CD14-positive monocyte (primary cell): ENCODE data around the gene RAB43. TPM values are rescaled to one million over a fixed set of nuclear protein-coding genes. Genes with fewer than 3 reads are reported as not detected.

ENCODE experiments used
- DNase-seq, 3 donors: peaks; one replicate each; pipeline ENCODE4 v3.0.0-alpha.2; 2011 to 2022
- H2AFZ ChIP-seq: 2 replicates; pipeline ENCODE4 v1.6.0; 2012; ENCODE audit warnings: mild to moderate bottlenecking, low read depth, low read length, inconsistent platforms; ENCODE audit not compliant: insufficient read depth, poor library complexity, severe bottlenecking
- H3K27ac ChIP-seq, 2 donors: 1 replicate in 1 of 2; 2 replicates in 1 of 2; pipeline ENCODE4 v1.5.1; 2012 to 2013; ENCODE audit warnings: low read length in 2 of 2, control low read depth in 1 of 2, inconsistent platforms in 1 of 2, low read depth in 1 of 2, mild to moderate bottlenecking in 1 of 2
- H3K27me3 ChIP-seq, 2 donors: one replicate each; pipeline versions ENCODE4 v1.6.0 to v1.6.1; 2011 to 2013; ENCODE audit warnings: low read length in 2 of 2; ENCODE audit not compliant: control insufficient read depth in 2 of 2, insufficient read depth in 2 of 2
- H3K36me3 ChIP-seq, 2 donors: replicated peaks in 1 of 2; 1 replicate in 1 of 2; 2 replicates in 1 of 2; pipeline versions ENCODE4 v1.5.1 to v1.6.1; 2012 to 2013; ENCODE audit warnings: low read length in 2 of 2, control low read depth in 1 of 2, inconsistent platforms in 1 of 2, mild to moderate bottlenecking in 1 of 2; ENCODE audit not compliant: insufficient read depth in 2 of 2, control insufficient read depth in 1 of 2
- H3K4me1 ChIP-seq, 2 donors: 1 replicate in 1 of 2; 2 replicates in 1 of 2; pipeline versions ENCODE4 v1.5.1 to v1.6.1; 2012 to 2013; ENCODE audit warnings: low read length in 2 of 2, control low read depth in 1 of 2, inconsistent platforms in 1 of 2, mild to moderate bottlenecking in 1 of 2, moderate library complexity in 1 of 2; ENCODE audit not compliant: insufficient read depth in 2 of 2, control insufficient read depth in 1 of 2
- H3K4me2 ChIP-seq: replicated peaks from 2 replicates; pipeline ENCODE3; 2012; ENCODE audit warnings: low read length, moderate library complexity, mild to moderate bottlenecking; ENCODE audit not compliant: poor library complexity, severe bottlenecking; ENCODE audit errors: extremely low read depth
- H3K4me3 ChIP-seq, 3 experiments: fragments of 200-600 bp in 1 of 3; sonication (generic) in 1 of 3; replicated peaks in 1 of 3; 1 replicate in 2 of 3; 2 replicates in 1 of 3; pipeline ENCODE4 v1.5.1; 2011 to 2013; ENCODE audit warnings: low read length in 3 of 3, mild to moderate bottlenecking in 3 of 3, control low read depth in 2 of 3, low read depth in 2 of 3, inconsistent platforms in 1 of 3, moderate library complexity in 1 of 3
- H3K79me2 ChIP-seq: 2 replicates; pipeline ENCODE4 v1.6.0; 2012; ENCODE audit warnings: mild to moderate bottlenecking, control low read depth, inconsistent platforms, low read length, moderate library complexity; ENCODE audit not compliant: insufficient read depth
- H3K9ac ChIP-seq: 2 replicates; pipeline ENCODE4 v1.6.0; 2017; ENCODE audit warnings: low read length, mild to moderate bottlenecking; ENCODE audit not compliant: insufficient read depth, poor library complexity, severe bottlenecking
- H3K9me3 ChIP-seq, 2 donors: replicated peaks in 1 of 2; 1 replicate in 1 of 2; 2 replicates in 1 of 2; pipeline versions ENCODE4 v1.5.1 to v1.6.1; 2012 to 2013; ENCODE audit warnings: low read length in 2 of 2, control low read depth in 1 of 2; ENCODE audit not compliant: control insufficient read depth in 1 of 2, insufficient read depth in 1 of 2
- H4K20me1 ChIP-seq: 2 replicates; pipeline ENCODE4 v1.6.0; 2012; ENCODE audit warnings: mild to moderate bottlenecking, low read length, control low read depth, moderate library complexity; ENCODE audit not compliant: insufficient read depth
- H3K27ac Mint-ChIP-seq, 7 donors: one replicate each; pipeline ENCODE4 v1.8.0; 2020; ENCODE audit warnings: mild to moderate bottlenecking in 7 of 7, mixed read lengths in 7 of 7, moderate library complexity in 6 of 7, inconsistent platforms in 2 of 7
- H3K27me3 Mint-ChIP-seq, 3 donors: one replicate each; pipeline ENCODE4 v1.8.0; 2021 to 2022; ENCODE audit warnings: low read depth in 3 of 3, mild to moderate bottlenecking in 3 of 3, mixed read lengths in 3 of 3, moderate library complexity in 3 of 3, inconsistent platforms in 1 of 3
- H3K36me3 Mint-ChIP-seq, 2 donors: one replicate each; pipeline ENCODE4 v1.8.0; 2020; ENCODE audit warnings: mixed read lengths in 2 of 2, inconsistent platforms in 1 of 2, mild to moderate bottlenecking in 1 of 2
- H3K4me1 Mint-ChIP-seq: one replicate; pipeline ENCODE4 v1.8.0; 2020; ENCODE audit warnings: mild to moderate bottlenecking, mixed read lengths
- H3K4me3 Mint-ChIP-seq, 2 donors: one replicate each; pipeline ENCODE4 v1.8.0; 2020; ENCODE audit warnings: mild to moderate bottlenecking in 2 of 2, mixed read lengths in 2 of 2, moderate library complexity in 1 of 2
- H3K9me3 Mint-ChIP-seq, 7 donors: one replicate each; pipeline ENCODE4 v1.8.0; 2020 to 2022; ENCODE audit warnings: mixed read lengths in 7 of 7, mild to moderate bottlenecking in 6 of 7, moderate library complexity in 6 of 7, inconsistent platforms in 2 of 7
- WGBS: methylation state at CpG from one replicate; pipeline ENCODE4 v1.1.5; 2013; ENCODE audit warnings: missing lambda C conversion rate; ENCODE audit not compliant: insufficient coverage; 5-methylcytosine and 5-hydroxymethylcytosine counted together
- intact Hi-C, 2 donors: fragments of 100-400 bp; cut with micrococcal nuclease; formaldehyde crosslinking; loops; one replicate each; pipeline versions ENCODE4 v1.15.0 to v1.15.1; 2023
- polyA plus RNA-seq, 3 donors: library from polyadenylated mRNA; depleted of rRNA in 1 of 3; unstranded in 2 of 3; stranded (reverse) in 1 of 3; fragments of 300-500 nt in 2 of 3; fragments of >200 nt in 1 of 3; fragmentation: Illumina TruSeq in 2 of 3; gene quantifications; 1 replicate in 2 of 3; 2 replicates in 1 of 3; pipeline ENCODE4 v1.2.3, GENCODE V29; 2012 to 2021
- TF ChIP-seq, protein P1 (sequence below): fragments of 200-600 bp; IDR thresholded peaks from one replicate; pipeline ENCODE4 v1.8.0; 2022; ENCODE audit warnings: antibody characterized with exemption, mild to moderate bottlenecking

RAB43 gene
- polyA plus RNA-seq, 3 donors: 7.1 to 15.5 (median 8.5) TPM

DNA sequence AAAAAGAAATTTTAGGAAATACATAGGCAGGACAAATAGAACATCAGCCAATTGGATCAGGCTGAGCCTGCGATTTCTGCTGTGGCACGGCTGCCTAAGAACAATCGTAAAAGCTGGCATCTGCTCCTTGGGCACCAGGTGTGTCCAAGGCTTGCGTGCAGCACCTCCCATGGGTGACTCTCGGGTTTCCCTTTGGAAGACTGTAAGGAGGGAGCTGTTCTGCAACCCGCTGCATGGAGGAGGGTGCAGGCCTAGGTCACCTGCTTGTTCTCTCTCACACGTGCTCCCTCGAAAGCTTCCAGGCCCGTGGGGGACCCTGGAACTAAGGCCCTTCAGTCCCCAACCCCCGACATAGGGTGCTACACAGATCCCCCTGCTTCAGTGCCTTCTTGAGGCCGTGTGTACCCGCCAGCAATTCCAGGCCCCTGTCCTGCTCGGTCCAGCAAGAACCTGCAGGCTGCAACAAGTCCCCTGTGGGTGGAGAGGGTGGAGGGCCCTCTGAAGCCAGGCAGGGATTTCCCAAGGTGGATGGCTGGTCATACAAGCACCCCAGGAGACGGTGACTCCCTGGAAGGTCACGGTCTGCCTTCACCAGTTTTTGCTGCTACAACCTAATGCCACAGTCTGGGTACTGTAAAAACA, 57.6 kb downstream of the RAB43 start:
- WGBS: 95% methylated on average over 14 of the region's 15 CpGs
- Mint-ChIP-seq H3K9me3 (peaks cover 0 to 8% (median 6%) of the 10 kb centered on the region in 7 donors), H3K36me3 (no peaks in the 10 kb centered on the region), H3K4me3 (no peak overlapping the region), H3K27me3 (peaks cover 3 to 9% (median 5%) of the 10 kb centered on the region in 3 donors), H3K4me1 (peaks cover 15% of the 10 kb centered on the region), H3K27ac (no peak overlapping the region)
- H3K4me1 ChIP-seq: peaks cover 10 to 17% of the 10 kb centered on the region in 2 donors
- H2AFZ ChIP-seq: no peak overlapping the region
- H3K27ac ChIP-seq: no peak overlapping the region
- intact Hi-C loops: no loop called here
- no peak overlapping the region for H3K4me3 ChIP-seq
- peaks cover 0 to 3% of the 10 kb centered on the region in 2 donors for H3K27me3 ChIP-seq
- H3K9me3 ChIP-seq: peaks cover 0 to 4% of the 10 kb centered on the region in 2 donors
- no peaks in the 10 kb centered on the region for H3K79me2 ChIP-seq
- no peaks in the 10 kb centered on the region for H3K36me3 ChIP-seq
- DNase-seq: no peak
- TF ChIP-seq, protein P1, sequence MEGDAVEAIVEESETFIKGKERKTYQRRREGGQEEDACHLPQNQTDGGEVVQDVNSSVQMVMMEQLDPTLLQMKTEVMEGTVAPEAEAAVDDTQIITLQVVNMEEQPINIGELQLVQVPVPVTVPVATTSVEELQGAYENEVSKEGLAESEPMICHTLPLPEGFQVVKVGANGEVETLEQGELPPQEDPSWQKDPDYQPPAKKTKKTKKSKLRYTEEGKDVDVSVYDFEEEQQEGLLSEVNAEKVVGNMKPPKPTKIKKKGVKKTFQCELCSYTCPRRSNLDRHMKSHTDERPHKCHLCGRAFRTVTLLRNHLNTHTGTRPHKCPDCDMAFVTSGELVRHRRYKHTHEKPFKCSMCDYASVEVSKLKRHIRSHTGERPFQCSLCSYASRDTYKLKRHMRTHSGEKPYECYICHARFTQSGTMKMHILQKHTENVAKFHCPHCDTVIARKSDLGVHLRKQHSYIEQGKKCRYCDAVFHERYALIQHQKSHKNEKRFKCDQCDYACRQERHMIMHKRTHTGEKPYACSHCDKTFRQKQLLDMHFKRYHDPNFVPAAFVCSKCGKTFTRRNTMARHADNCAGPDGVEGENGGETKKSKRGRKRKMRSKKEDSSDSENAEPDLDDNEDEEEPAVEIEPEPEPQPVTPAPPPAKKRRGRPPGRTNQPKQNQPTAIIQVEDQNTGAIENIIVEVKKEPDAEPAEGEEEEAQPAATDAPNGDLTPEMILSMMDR: no peak
- H3K9ac ChIP-seq: no peak overlapping the region
- H4K20me1 ChIP-seq: no peaks in the 10 kb centered on the region
- H3K4me2 ChIP-seq: no peak overlapping the region

DNA sequence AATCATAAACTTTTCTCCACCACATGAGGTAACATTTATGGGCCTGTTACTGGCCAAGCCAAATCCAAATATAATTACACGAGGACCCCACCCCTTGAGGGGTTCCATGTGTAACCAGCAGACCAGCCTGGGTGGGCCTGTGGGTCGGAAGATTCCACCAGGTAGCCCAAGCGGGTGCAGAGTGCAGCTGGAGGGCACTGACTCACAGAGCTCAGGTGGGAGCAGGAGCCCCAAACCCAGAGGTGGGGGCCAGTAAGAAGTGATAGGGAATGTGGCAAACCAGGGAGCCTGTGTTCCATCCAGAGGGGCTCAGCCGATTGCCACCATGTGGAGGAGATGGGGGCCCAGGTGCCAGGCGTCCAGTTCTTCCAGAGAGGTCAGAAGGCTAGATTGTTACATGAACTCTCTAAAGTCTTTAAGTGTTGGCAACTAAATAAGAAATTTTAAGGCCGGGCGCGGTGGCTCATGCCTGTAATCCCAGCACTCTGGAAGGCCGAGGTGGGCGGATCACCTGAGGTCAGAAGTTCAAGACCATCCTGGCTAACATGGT, 58.4 kb downstream of the RAB43 start:
- intact Hi-C loops: no loop called here
- H3K27ac Mint-ChIP-seq: no peak overlapping the region

More for the DNA sequence above, 58.4 kb downstream of the RAB43 start:
- no peak overlapping the region for H2AFZ ChIP-seq
- no peak overlapping the region for H3K27ac ChIP-seq
- no peaks in the 10 kb centered on the region for H3K36me3 ChIP-seq
- H3K4me2 ChIP-seq: no peak overlapping the region
- H3K4me1 Mint-ChIP-seq: peaks cover 14% of the 10 kb centered on the region
- H3K4me1 ChIP-seq: peaks cover 8 to 11% of the 10 kb centered on the region in 2 donors
- H3K27me3 ChIP-seq: peaks cover 0 to 3% of the 10 kb centered on the region in 2 donors
- no peak overlapping the region for H3K9ac ChIP-seq
- DNase-seq: no peak
- no peak overlapping the region for H3K4me3 ChIP-seq
- H3K27me3 Mint-ChIP-seq: peaks cover 3 to 9% (median 5%) of the 10 kb centered on the region in 3 donors
- peaks cover 0 to 8% (median 6%) of the 10 kb centered on the region in 7 donors for H3K9me3 Mint-ChIP-seq
- H4K20me1 ChIP-seq: no peaks in the 10 kb centered on the region
- TF ChIP-seq, protein P1: no peak
- no peaks in the 10 kb centered on the region for H3K36me3 Mint-ChIP-seq
- WGBS: 89% methylated on average over 5 of the region's 10 CpGs
- no peaks in the 10 kb centered on the region for H3K79me2 ChIP-seq
- H3K4me3 Mint-ChIP-seq: no peak overlapping the region
- H3K9me3 ChIP-seq: peaks cover 0 to 4% of the 10 kb centered on the region in 2 donors
